Measurements from ENCODE around the gene CDH3. TPM values are rescaled to one million over a fixed set of nuclear protein-coding genes. Genes with fewer than 3 reads are reported as not detected.

Gene CDH3
- total and polyA plus RNA-seq, 2 of the 13 experiments (the other 11 are each of a cell fraction or from before 2014, with no cell fraction given): 0.11 TPM; not detected in 1

- TF ChIP-seq KIAA2018 (CRISPR knock-in tag; IDR thresholded peaks at IDR 0.05; ENCODE audit: borderline replicate concordance) (no peak), GLMP (CRISPR knock-in tag; IDR thresholded peaks at IDR 0.05; ENCODE audit: borderline replicate concordance) (no peak), SAFB2 (CRISPR knock-in tag; IDR thresholded peaks at IDR 0.05; ENCODE audit: borderline replicate concordance, low read depth) (no peak), ZBTB38 (CRISPR knock-in tag; IDR thresholded peaks at IDR 0.05) (no peak), ZNF615 (CRISPR knock-in tag; IDR thresholded peaks at IDR 0.05; ENCODE audit: borderline replicate concordance) (no peak), TFE3 (CRISPR knock-in tag; IDR thresholded peaks at IDR 0.05) (no peak), SETDB1 (CRISPR knock-in tag; IDR thresholded peaks at IDR 0.05; ENCODE audit: borderline replicate concordance) (no peak)
Measured at GRCh38 chr16:68612996-68613395, 32.1 kb upstream of the CDH3 start (continued).
